Ishikawa (cell line): ENCODE results near the gene RAP1GAP2.

Experiments used
- CEBPB ChIP-seq: IDR thresholded peaks from 2 replicates; pipeline ENCODE4 v1.6.1; 2012
- CREB1 ChIP-seq: IDR thresholded peaks from 2 replicates; pipeline ENCODE4 v1.6.1; 2012; ENCODE audit warnings: low read depth
- EGR1 ChIP-seq: IDR thresholded peaks from 2 replicates; pipeline ENCODE4 v1.6.1; 2012
- EP300 ChIP-seq: IDR thresholded peaks from 2 replicates; pipeline ENCODE4 v1.6.1; 2012; ENCODE audit warnings: borderline replicate concordance
- FOXM1 ChIP-seq: IDR thresholded peaks from 2 replicates; pipeline ENCODE4 v1.6.1; 2012; ENCODE audit warnings: low read depth, borderline replicate concordance
- MAX ChIP-seq: IDR thresholded peaks from 2 replicates; pipeline ENCODE4 v1.6.1; 2012
- NFIC ChIP-seq: IDR thresholded peaks from 2 replicates; pipeline ENCODE4 v1.6.1; 2012
- RAD21 ChIP-seq: IDR thresholded peaks from 2 replicates; pipeline ENCODE4 v1.6.1; 2012; ENCODE audit warnings: low read depth
- REST ChIP-seq: IDR thresholded peaks from 2 replicates; pipeline ENCODE4 v1.6.1; 2012; ENCODE audit warnings: low read depth, mild to moderate bottlenecking
- TAF1 ChIP-seq: IDR thresholded peaks from 2 replicates; pipeline ENCODE4 v1.6.1; 2012; ENCODE audit warnings: low read depth, mild to moderate bottlenecking
- TCF12 ChIP-seq: IDR thresholded peaks from 2 replicates; pipeline ENCODE4 v1.6.1; 2012; ENCODE audit warnings: low read depth
- TEAD4 ChIP-seq: IDR thresholded peaks from 2 replicates; pipeline ENCODE4 v1.6.1; 2012
- YY1 ChIP-seq: IDR thresholded peaks from 2 replicates; pipeline ENCODE4 v1.6.1; 2012; ENCODE audit warnings: low read depth
- ZBTB7A ChIP-seq: IDR thresholded peaks from 2 replicates; pipeline ENCODE4 v1.6.1; 2012; ENCODE audit warnings: low read depth
- TF ChIP-seq, protein P1 (sequence below): IDR thresholded peaks from 2 replicates; pipeline ENCODE4 v1.6.1; 2012

The RAP1GAP2 gene

DNA sequence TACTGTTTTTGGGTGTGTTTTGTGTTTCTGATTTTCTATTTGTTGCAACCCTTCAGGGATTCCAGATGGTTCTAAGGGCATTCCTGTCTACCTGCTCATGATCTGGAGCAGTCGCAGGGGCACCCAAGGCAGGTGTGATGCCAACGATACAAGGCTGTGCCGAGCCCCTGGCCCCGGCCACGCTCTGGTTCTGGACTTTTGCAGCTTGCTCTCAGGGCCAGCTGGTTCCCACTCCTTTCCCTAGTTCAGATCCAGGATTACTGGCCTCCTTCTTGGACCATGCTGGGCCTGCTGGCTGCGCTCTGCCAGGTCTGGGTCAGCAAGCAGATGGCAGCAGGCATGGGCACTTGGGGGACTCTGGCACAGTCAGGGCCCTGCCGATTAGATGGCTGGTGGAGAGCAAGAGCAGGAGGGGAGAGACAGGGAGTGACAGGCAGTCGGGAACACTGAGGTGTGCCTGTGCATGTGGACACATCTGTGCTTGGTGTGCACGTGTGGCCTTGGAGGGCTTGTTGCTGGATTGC is 15.2 kb upstream of the RAP1GAP2 start:
- TF ChIP-seq YY1 (no peak), EGR1 (no peak), MAX (no peak), FOXM1 (no peak), TCF12 (no peak), REST (no peak), CEBPB (no peak), NFIC (no peak), EP300 (no peak)
- TF ChIP-seq, protein P1, sequence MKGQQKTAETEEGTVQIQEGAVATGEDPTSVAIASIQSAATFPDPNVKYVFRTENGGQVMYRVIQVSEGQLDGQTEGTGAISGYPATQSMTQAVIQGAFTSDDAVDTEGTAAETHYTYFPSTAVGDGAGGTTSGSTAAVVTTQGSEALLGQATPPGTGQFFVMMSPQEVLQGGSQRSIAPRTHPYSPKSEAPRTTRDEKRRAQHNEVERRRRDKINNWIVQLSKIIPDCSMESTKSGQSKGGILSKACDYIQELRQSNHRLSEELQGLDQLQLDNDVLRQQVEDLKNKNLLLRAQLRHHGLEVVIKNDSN = no peak

- TF ChIP-seq CEBPB (no peak), EGR1 (no peak), ZBTB7A (no peak), MAX (no peak), RAD21 (no peak), TAF1 (no peak), TEAD4 (no peak), EP300 (no peak), NFIC (no peak), YY1 (no peak)
- TF ChIP-seq, protein P1 = no peak
These were observed 14.2 kb upstream of the RAP1GAP2 start for GRCh38 chr17:2782055-2782454.

DNA sequence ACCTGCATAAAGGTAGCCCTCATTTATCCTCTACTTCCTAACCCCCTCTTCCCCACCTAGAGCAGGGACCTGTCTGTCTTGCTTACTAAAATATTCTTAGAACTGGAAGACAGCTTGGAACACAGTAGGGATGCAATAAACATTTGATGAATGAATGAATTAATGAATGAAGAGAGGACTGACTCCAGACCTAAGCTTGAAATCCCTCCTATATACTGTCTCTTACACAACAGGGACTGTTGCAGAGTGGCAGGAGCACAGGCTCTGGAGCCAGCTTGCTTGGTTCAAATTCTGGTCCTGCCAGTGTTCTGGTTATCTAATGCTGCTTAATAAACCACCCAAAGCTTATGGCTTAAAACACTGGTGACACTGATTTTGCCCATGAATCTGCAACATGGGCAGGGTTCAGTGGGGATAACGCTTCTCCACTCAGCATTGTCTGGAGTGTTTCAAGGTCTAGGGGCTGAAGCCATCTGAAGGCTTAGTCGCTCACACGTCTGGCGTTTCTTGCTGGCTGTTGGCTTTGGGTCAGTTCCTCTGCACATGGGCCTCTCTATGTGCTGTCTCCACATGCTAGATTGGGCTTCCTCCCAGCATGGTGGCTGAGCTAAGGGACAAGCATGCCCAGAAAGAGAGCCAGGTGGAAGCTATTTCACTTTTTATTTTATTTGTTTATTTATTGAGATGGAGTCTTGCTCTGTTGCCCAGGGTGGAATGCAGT is 12.8 kb upstream of the RAP1GAP2 start:
- TF ChIP-seq RAD21 (no peak), EP300 (no peak), NFIC (no peak), TCF12 (no peak), MAX (no peak), EGR1 (no peak), ZBTB7A (no peak), TAF1 (no peak), FOXM1 (no peak)

DNA sequence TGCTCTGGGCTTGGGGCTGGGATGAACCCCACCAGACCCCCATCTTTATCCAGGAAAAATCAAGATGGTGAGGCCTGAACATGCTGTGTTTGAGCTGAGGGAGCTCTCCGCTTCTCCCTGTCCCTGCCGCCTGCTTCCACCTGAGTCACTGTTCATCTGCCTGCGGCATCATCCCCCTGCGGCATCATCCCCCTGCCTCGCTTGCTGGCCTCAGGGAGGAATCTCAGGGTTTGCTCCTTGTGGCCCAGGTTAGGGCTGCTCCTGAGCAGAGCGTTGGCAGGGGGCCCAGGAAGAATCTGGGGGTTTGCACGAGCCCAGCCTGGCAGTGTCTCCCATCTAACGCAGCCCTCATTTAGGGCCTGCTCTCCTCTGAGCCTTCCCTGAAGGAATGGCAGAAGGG is 11.4 kb upstream of the RAP1GAP2 start:
- no peak for TF ChIP-seq MAX
- TF ChIP-seq EGR1 = no peak
- no peak for TF ChIP-seq TAF1
- no peak for TF ChIP-seq REST
- TF ChIP-seq NFIC = no peak
- TF ChIP-seq YY1 = no peak
- TF ChIP-seq FOXM1 = no peak
- TF ChIP-seq EP300 = no peak
- TF ChIP-seq, protein P1 = no peak
- TF ChIP-seq CEBPB = no peak
- TF ChIP-seq ZBTB7A = no peak
- TF ChIP-seq CREB1 = no peak
- no peak for TF ChIP-seq RAD21
- no peak for TF ChIP-seq TCF12
